T47D (cell line): Measurements from ENCODE around the gene SRSF6.
"Not testable (repeated sequence)": the region's sequence is repeated elsewhere in the genome, so short reads cannot be mapped to it uniquely, and the experiment has no call there.

Experiments used
- DNase-seq, 2 experiments: peaks; one replicate each; pipeline versions ENCODE4 v3.0.0 to v3.0.0-alpha.2; 2011 to 2012; ENCODE audit warnings: low read depth in 1 of 2, low spot score in 1 of 2
- JUND ChIP-seq: IDR thresholded peaks from 2 replicates; pipeline ENCODE4 v1.6.1; 2012; ENCODE audit warnings: low read depth
- in situ Hi-C: cut with HindIII; loops from 2 replicates; pipeline ENCODE4 v1.10.0; 2016; ENCODE audit warnings: low sequenced_read_pairs, low pct_unique_long_range_greater_than_20kb

SRSF6 gene

DNA sequence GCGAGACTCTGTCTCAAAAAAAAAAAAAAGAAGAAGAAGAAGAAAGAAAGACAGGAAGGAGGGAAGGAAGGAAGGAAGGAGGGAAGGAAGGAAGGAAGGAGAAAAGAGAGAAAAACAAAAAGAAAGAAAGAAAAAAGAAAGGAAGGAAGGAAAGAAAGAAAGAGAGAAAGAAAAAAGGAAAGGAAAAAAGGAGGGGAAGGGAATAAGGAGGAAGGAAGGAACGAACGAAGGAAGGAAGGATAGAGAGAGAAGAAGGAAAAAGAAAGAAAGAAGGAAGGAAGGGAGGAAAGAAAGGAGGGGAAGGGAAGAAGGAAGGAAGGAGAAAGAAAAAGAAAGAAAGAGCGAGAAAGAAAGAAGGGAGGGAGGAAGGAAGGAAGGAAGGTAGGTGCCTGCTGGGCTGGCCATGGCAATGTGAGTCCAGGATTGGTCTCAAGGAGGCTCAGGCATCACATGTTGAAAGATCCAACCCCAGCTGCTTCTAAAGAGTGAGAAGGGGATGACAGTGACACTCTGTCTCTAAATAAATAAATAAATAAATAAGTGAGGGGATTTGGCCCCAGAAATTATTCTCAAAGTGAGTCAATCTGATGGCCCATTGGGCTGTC is 24.3 kb upstream of the SRSF6 start:
- TF ChIP-seq JUND = no peak
- no peak for DNase-seq
- in situ Hi-C loops = no loop called here

DNA sequence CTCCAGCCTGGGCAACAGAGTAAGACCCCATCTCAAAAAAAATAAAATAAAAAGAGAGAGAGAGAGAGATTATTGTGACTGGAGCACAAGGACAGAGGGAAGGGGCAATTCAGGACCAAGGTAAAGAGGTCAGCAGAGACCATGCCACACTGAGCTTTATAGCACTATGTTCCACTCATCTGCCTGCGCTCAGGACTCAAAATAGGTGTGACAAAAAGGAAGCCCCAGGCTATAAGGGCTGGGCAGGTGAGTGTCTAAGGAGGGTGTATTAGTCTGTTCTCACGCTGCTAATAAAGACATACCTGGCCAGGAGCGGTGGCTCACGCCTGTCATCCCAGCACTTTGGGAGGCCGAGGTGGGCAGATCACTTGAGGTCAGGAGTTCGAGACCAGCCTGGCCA is 23.1 kb upstream of the SRSF6 start:
- DNase-seq = no peak
- no peak for TF ChIP-seq JUND
- in situ Hi-C loops = no loop called here

DNA sequence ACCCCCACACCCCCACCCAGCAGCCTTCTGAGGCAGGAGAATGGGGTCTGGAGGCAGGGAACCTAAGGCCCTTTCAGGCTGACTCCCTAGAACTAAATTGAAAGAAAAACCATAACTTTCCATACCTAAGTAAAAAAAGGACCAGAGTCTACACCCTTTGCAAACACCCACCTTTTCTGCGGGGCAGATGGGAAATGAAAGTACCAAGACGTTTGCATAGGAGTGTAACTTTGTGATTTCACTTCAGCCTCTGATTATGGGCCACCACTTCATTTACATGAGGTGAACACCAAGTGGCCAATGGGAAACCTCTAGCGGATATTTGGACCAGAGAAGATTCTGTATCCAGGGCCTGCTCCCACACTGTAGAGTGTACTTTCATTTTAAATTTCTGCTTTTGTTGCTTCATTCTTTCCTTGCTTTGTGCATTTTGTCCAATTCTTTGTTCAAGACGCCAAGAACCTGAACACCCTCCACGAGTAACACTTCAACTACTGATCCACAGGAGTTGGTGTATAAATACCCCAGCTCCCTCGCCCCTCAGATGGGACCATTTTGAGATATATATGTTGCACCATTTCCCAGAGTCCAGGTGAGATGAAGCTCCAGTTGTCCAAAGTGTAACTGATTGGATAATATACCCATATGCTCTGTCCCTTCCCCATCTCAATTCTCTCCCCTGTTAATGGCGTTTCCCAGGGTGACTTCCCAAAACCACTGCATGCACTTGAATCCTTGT is 18.9 kb upstream of the SRSF6 start:
- no peak for TF ChIP-seq JUND
- DNase-seq = no peak
- in situ Hi-C loops = no loop called here

DNA sequence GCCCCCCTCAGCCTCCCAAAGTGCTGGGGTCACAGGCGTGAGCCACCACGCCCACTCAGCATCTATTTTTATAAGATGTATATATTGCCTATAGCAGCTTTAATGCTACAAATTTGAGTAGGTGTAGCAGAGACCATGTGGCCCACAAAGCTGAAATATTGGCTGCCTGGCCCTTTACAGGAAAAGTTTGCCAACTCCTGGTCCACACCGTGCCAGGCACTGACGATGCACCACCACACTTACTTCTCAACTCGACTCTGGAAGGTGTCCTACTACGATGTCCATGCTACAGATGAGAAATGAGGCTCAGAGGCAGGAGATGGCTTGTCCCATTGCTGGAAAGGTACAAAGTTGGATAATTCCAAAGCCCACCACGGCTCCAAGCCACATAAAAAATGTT is 17.2 kb upstream of the SRSF6 start:
- DNase-seq = no peak
- in situ Hi-C loops = no loop called here
- no peak for TF ChIP-seq JUND

DNA sequence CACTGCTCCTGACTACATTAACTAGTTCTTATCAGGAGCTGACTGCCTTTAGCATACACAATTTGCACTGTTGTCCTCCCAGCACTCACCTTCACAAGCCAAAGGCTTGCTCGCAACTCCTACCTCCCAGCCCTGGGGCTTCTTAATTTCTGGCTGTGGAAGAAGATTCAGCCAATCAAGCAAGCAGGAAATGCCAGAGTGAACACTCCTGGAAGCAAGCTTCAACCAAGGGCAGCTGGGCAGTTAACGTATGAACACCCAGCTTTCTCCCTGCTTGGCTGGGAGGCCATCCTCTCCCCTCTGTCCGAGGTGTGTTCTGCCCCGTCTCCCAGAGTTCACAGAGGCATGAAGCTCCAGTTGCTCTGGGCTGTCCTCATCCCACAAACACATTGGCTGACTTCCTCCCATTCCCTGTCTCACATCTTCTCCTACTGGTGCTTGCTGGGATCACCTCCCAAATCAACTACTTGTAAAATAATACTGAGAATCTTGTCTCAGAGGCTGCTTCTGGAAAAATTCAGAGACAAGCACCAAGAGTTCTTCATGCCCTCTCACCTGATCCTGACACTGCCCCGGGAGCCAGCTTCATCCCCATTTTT is 15.3 kb upstream of the SRSF6 start:
- TF ChIP-seq JUND = no peak
- in situ Hi-C loops = no loop called here
- DNase-seq = peak; percentile 30 to 71

DNA sequence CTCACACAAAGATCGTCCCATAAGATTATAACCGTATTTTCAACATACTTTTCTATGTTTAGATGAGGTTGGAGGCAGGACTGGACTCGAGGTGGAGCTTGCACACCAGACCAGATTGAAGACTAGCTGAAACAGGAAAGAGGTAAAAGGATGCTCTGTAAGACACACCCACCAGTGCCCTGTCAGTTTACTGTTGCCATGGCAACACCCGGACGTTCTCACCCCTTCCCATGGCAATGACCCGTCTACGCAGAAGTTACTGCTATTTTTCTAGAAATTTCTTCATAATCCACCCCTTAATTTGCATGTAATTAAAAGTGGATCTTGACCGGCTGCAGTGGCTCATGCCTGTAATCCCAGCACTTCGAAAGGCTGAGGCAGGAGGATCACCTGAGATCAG is 13.6 kb upstream of the SRSF6 start:
- no peak for TF ChIP-seq JUND
- DNase-seq = no peak
- in situ Hi-C loops = no loop called here

DNA sequence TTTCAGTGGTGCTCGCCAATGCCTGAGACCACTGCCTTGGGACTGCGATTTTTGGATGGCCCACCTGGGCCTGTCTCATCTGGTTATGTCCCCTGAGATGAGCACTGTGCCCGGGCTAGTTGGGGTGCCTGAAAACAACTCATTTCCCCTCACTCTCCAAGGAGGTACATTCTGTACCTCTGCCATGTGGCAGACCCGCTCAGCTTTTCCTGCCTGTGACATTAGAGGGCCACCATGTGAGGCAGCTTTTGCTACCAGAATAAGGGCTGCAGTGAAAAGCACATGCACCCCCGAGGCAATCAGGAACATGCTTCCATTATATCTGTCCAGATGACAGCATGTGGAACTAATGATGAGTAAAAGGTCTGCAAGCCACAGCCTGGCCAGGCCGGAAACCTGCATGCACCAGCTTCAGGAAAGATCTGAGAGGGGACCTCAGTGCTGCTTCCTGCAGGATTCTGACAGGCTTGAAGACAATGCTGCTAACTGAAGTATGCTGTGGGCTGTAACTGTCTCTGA is 11.3 kb upstream of the SRSF6 start:
- in situ Hi-C loops = no loop called here

DNA sequence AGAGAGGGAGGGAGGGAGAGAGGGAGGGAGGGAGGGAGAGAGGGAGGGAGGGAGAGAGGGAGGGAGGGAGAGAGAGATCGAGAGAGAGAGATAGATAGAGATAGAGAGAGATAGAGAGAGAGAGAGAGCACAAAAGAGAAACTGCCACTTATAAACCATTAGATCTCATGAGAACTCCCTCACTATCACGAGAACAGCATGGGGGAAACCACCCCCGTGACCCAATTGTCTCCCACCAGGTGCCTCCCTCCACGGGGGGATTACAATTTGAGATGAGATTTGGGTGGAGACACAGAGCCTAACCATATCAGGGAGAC is 9.3 kb upstream of the SRSF6 start:
- DNase-seq, in situ Hi-C loops: not testable (repeated sequence)

More for the DNA sequence above, 11.3 kb upstream of the SRSF6 start:
- DNase-seq = no peak
- no peak for TF ChIP-seq JUND

DNA sequence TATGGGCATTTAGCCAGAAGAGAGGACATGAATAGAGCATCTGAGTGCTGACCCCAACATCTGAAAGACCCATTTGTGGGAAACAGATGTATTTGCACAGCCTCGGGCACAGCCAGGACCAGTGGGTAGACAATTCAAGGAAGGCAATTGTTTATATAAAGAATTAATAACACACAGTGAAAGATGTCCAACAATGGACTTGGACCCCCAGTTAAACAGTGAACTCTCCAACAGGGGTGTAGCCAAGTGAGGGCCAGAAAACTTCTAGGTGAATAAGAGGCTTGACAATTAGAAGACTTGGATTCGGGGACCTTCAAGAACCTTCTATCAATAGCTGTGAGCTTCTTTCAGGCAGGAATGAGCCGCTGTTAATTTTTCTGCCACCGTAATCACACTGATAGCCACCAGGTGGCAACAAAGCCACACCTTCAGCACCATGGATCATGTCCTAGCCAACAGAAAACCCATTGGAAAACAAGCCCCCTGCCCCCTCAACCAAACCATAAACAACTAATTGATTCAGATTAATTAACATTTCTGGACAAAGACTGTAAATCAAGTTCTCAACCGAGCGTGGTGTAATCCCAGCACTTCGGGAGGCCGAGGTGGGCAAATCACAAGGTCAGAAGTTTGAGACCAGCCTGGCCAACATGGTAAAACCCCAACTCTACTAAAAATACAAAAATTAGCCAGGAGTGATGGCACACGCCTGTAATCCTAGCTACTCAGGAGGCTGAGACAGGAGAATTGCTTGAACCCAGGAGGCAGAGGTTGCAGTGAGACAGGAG is 8.8 kb upstream of the SRSF6 start:
- no peak for TF ChIP-seq JUND
- peak; percentile 58 to 65 for DNase-seq
- in situ Hi-C loops = no loop called here

DNA sequence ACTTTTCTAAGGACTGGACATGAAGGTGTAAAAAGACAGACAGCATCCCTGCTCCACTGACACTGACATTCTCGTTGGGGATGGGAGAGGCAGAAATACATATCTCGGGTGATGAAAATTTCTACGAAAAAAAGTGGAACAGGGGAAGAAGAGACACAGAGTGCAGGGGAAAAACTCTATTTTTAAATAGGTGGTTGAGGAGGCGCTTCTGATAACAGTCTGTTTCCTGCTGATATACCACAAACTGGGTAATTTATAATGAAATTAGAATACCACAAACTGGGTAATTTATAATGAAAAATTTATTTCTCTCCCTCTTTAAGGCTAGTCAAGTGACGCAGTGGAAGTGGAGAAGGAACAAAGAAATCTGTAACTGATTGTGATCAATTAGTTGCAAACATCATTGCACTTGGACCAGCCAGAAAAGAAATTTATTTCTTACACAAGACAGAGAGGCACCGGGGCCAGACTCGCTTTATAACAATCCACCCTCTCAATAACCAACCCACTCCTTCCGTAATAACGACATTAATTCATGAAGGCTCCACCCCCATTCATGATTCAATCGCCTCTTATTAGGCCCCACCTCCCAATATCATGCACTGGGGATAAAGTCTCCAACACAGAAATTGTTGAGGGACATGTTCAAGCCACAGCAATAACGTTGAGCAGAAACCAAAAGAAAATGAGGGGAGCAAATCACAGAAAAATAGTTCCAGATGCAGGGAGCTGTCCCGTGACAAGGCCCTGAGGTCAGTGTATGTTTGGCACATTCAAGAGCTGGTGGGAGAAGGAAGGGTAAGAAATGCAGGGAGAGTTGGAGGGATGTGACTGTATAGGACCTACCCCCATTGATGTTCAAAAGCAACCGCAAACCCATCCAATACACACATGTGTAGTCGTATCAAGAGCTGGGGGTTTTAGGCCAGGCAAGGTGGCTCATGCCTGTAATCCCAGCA is 6.6 kb upstream of the SRSF6 start:
- in situ Hi-C loops = no loop called here
- no peak for DNase-seq
- no peak for TF ChIP-seq JUND

DNA sequence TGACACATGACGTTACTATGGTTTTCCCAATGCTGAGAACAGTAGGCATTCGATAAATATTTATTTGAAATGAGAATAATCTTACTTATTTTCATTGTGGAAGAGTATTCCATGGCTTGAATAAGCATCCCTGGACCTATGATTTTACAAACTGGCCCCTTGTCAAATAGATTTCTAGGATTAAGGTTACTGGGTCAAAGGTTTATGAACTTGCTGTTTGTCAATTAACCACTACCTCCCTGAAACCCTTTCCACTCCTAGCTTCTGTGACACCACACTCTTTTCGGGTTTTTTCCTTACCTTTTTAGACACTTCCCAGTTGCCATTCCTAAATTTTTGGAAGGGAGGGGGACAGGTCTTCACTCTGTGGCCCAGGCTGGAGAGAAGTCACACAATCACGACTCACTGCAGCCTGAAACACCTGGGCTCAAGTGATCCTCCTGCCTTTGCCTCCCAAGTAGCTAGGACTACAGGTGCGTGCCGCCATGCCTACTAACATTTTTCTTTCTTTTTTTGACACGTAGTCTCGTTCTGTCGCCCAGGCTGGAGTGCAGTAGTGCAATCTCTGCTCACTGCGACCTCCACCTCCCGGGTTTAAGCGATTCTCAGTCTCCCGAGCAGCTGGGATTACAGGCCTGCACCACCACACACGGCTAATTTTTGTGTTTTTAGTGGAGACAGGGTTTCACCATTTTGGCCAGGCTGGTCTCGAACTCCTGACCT is 5.1 kb upstream of the SRSF6 start:
- in situ Hi-C loops = no loop called here
- no peak for TF ChIP-seq JUND
- DNase-seq = no peak

DNA sequence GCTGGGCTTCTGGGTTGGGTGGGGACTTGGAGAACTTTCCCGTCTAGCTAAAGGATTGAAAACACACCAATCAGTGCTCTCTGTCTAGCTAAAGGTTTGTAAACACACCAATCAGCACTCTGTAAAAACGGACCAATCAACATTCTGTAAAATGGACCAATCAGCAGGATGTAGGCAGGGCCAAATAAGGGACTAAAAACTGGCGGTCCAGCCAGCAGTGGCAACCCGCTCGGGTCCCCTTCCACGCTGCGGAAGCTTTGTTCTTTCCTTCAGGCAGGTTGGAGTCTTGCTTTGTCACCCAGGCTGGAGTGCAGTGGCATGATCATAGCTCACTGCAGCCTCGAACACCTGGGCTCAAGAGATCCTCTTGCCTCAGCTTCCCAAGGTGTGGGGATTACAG is 1.4 kb upstream of the SRSF6 start:
- DNase-seq, in situ Hi-C loops: not testable (repeated sequence)
